ENCODE data around the gene KCNH3. TPM values are rescaled to one million over a fixed set of nuclear protein-coding genes. Genes with fewer than 3 reads are reported as not detected.

The KCNH3 gene
- polyA plus RNA-seq, 1 donor (not counting 4 experiments of a cell fraction or from before 2014, with no cell fraction given), result 0.08 TPM

DNA sequence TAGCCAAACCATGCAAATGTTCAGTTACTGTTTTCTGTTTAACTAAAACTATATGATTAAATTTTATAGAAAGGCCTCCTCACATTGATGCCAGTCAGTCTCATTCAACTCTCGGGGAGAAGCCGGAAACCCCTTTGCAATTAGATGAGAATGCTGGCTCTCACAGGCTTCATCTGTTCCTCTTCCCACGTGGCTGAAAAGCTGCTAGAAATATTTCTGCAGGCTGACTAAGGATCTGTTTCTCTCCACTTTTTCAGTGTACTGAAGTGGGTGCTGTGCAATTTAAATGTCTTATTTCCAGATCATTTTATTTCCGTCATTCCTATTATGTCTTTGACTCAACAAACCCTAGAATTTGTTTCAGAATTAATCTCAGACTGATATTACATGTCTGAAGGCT is 17.4 kb upstream of the KCNH3 start:
- Histone ChIP-seq H3K9me1 (ENCODE audit: control insufficient read depth, extremely low read depth, insufficient read depth, low read length) (no peaks in the 10 kb centered on the region), H3K27ac (ENCODE audit: control insufficient read depth, insufficient read depth, low read length) (no peak overlapping the region), H2AFZ (ENCODE audit: control insufficient read depth, low read length) (no peak overlapping the region), H3K4me2 (ENCODE audit: control insufficient read depth, extremely low read depth, insufficient read depth, low read depth, low read length) (no peak overlapping the region), H3K79me2 (ENCODE audit: control insufficient read depth, insufficient read depth, low read length) (no peaks in the 10 kb centered on the region), H3K9ac (ENCODE audit: control insufficient read depth, extremely low read depth, insufficient read depth, low read length) (no peak overlapping the region), H3K9me3 (ENCODE audit: control insufficient read depth, low read depth, low read length) (no peaks in the 10 kb centered on the region), H4K20me1 (ENCODE audit: control insufficient read depth, extremely low read depth, insufficient read depth, low read length) (no peaks in the 10 kb centered on the region), H3K36me3 (ENCODE audit: control insufficient read depth in 2 of 2, extremely low read depth in 1 of 2, insufficient read depth in 2 of 2, low read length in 2 of 2) (peaks cover 13 to 29% of the 10 kb centered on the region in 2 experiments), H3K4me3 (ENCODE audit: control insufficient read depth in 2 of 3, extremely low read depth in 1 of 3, insufficient read depth in 2 of 3, low read depth in 1 of 3, low read length in 3 of 3) (no peak overlapping the region), H3K4me1 (ENCODE audit: control insufficient read depth, extremely low read depth, insufficient read depth, low read length) (no peaks in the 10 kb centered on the region), H3K27me3 (ENCODE audit: control insufficient read depth, extremely low read depth, insufficient read depth, low read length) (no peaks in the 10 kb centered on the region)
- DNase-seq (ENCODE audit: low read depth, low spot score) (no peak), FAIRE-seq (no peak)
- TF ChIP-seq, protein P1, sequence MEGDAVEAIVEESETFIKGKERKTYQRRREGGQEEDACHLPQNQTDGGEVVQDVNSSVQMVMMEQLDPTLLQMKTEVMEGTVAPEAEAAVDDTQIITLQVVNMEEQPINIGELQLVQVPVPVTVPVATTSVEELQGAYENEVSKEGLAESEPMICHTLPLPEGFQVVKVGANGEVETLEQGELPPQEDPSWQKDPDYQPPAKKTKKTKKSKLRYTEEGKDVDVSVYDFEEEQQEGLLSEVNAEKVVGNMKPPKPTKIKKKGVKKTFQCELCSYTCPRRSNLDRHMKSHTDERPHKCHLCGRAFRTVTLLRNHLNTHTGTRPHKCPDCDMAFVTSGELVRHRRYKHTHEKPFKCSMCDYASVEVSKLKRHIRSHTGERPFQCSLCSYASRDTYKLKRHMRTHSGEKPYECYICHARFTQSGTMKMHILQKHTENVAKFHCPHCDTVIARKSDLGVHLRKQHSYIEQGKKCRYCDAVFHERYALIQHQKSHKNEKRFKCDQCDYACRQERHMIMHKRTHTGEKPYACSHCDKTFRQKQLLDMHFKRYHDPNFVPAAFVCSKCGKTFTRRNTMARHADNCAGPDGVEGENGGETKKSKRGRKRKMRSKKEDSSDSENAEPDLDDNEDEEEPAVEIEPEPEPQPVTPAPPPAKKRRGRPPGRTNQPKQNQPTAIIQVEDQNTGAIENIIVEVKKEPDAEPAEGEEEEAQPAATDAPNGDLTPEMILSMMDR (optimal IDR thresholded peaks at IDR 0.05 in 1 of 3, IDR thresholded peaks at IDR 0.05 in 1 of 3, conservative IDR thresholded peaks at IDR 0.05 in 1 of 3; ENCODE audit: extremely low read depth in 1 of 3, insufficient read depth in 2 of 3, low read length in 3 of 3), result no peak
- TF ChIP-seq EZH2 (IDR thresholded peaks at IDR 0.05; ENCODE audit: low read length), result no peak
- dilution Hi-C loops (cut with MboI; ENCODE audit: extremely low pct_ligation_motif_present, low sequenced_read_pairs), result no loop called here

DNA sequence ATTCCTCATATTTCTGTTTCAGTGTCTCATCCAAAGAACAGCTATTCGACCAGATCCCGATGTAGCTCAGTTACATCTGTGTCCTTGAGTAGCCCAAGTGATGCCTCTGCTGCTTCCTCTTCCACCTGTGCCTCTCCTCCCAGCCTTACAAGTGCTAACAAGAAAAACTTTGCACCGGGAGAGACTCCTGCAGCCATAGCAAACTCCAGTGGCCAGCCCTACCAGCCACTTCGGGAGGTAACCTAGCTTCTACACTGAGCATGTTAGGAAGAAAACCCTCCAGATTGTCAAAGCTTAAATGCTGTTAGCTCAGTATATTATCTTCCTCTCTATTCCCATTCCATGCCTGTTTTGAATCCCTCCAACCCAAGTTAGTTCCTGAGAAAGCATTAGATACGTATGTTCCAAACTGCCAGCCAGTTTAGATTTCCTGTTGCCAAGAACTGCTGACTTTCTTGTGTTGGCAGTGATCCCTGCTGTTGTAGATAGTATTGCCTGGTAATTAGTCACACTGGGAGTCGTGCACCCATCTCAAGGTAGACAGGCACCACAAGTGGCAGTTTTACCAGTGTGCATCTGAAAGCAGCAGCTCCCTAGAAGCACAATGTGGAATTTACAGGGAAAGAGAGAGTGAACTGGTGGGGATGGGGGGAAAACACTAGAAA is 14.0 kb upstream of the KCNH3 start:
- no peak overlapping the region for H3K4me2 ChIP-seq (ENCODE audit: control insufficient read depth, extremely low read depth, insufficient read depth, low read depth, low read length)
- H3K79me2 ChIP-seq (ENCODE audit: control insufficient read depth, insufficient read depth, low read length), result no peaks in the 10 kb centered on the region
- H3K27ac ChIP-seq (ENCODE audit: control insufficient read depth, insufficient read depth, low read length), result no peak overlapping the region
- no peaks in the 10 kb centered on the region for H3K9me1 ChIP-seq (ENCODE audit: control insufficient read depth, extremely low read depth, insufficient read depth, low read length)
- H2AFZ ChIP-seq (ENCODE audit: control insufficient read depth, low read length), result no peak overlapping the region
- TF ChIP-seq, protein P1 (optimal IDR thresholded peaks at IDR 0.05 in 1 of 3, IDR thresholded peaks at IDR 0.05 in 1 of 3, conservative IDR thresholded peaks at IDR 0.05 in 1 of 3; ENCODE audit: extremely low read depth in 1 of 3, insufficient read depth in 2 of 3, low read length in 3 of 3), result no peak
- no peak for TF ChIP-seq EZH2 (IDR thresholded peaks at IDR 0.05; ENCODE audit: low read length)
- no peak overlapping the region for H3K4me3 ChIP-seq (ENCODE audit: control insufficient read depth in 2 of 3, extremely low read depth in 1 of 3, insufficient read depth in 2 of 3, low read depth in 1 of 3, low read length in 3 of 3)
- H4K20me1 ChIP-seq (ENCODE audit: control insufficient read depth, extremely low read depth, insufficient read depth, low read length), result no peaks in the 10 kb centered on the region
- DNase-seq (ENCODE audit: low read depth, low spot score), result no peak
- FAIRE-seq, result no peak
- peaks cover 15 to 26% of the 10 kb centered on the region in 2 experiments for H3K36me3 ChIP-seq (ENCODE audit: control insufficient read depth in 2 of 2, extremely low read depth in 1 of 2, insufficient read depth in 2 of 2, low read length in 2 of 2)
- no peaks in the 10 kb centered on the region for H3K4me1 ChIP-seq (ENCODE audit: control insufficient read depth, extremely low read depth, insufficient read depth, low read length)
- no peaks in the 10 kb centered on the region for H3K27me3 ChIP-seq (ENCODE audit: control insufficient read depth, extremely low read depth, insufficient read depth, low read length)
- dilution Hi-C loops (cut with MboI; ENCODE audit: extremely low pct_ligation_motif_present, low sequenced_read_pairs), result no loop called here
- no peak overlapping the region for H3K9ac ChIP-seq (ENCODE audit: control insufficient read depth, extremely low read depth, insufficient read depth, low read length)
- H3K9me3 ChIP-seq (ENCODE audit: control insufficient read depth, low read depth, low read length), result no peaks in the 10 kb centered on the region
